Psoas muscle (tissue), 8 donors: Measurements from ENCODE around the gene BTG4. TPM values are rescaled to one million over a fixed set of nuclear protein-coding genes. Genes with fewer than 3 reads are reported as not detected.

ENCODE experiments used
- ATAC-seq, 4 donors: fragments of 200-7000 bp; cut with Tn5 transposase; one replicate each; pipeline ENCODE4 v1.9.1; 2020; ENCODE audit warnings: moderate library complexity in 3 of 4, mild to moderate bottlenecking in 2 of 4
- DNase-seq, 2 donors: peaks; one replicate each; pipeline ENCODE4 v3.0.0-alpha.2; 2020
- H3K27ac ChIP-seq: fragments of 200-600 bp; one replicate; pipeline ENCODE4 v1.8.0; 2022
- H3K27me3 ChIP-seq, 3 donors: fragments of 200-600 bp in 1 of 3; one replicate each; pipeline versions ENCODE4 v1.6.1 to v1.8.0; 2013 to 2022; ENCODE audit warnings: low read length in 2 of 3, mild to moderate bottlenecking in 2 of 3, moderate library complexity in 1 of 3; ENCODE audit not compliant: insufficient read depth in 3 of 3
- H3K36me3 ChIP-seq, 2 donors: fragments of 200-600 bp in 1 of 2; one replicate each; pipeline versions ENCODE4 v1.6.1 to v1.8.0; 2013 to 2022; ENCODE audit warnings: low read depth in 1 of 2, mild to moderate bottlenecking in 1 of 2, moderate library complexity in 1 of 2; ENCODE audit not compliant: insufficient read depth in 1 of 2
- H3K4me1 ChIP-seq: fragments of 200-600 bp; one replicate; pipeline ENCODE4 v1.8.0; 2022
- H3K4me3 ChIP-seq: fragments of 200-600 bp; one replicate; pipeline ENCODE4 v1.8.0; 2022; ENCODE audit warnings: mild to moderate bottlenecking
- H3K9me3 ChIP-seq: fragments of 200-600 bp; one replicate; pipeline ENCODE4 v1.8.0; 2022
- WGBS, 3 donors: extraction: QIAGEN DNeasy Blood & Tissue Kit; methylation state at CpG; one replicate each; pipeline versions ENCODE4 v1.1.6 to v1.1.7; 2013; 5-methylcytosine and 5-hydroxymethylcytosine counted together
- intact Hi-C, 2 donors: fragments of 100-400 bp; cut with DNase I; formaldehyde crosslinking; loops; one replicate each; pipeline versions ENCODE4 v1.11.0 to v1.14.2; 2022
- polyA plus RNA-seq, 3 donors: library from polyadenylated mRNA; stranded (reverse); fragments of 200-250 nt; gene quantifications; one replicate each; pipeline ENCODE4 v1.2.3, GENCODE V29; 2013
- total RNA-seq, 4 donors: library from RNA; stranded (reverse); fragmentation: NEBNext Ultra II Directional in 2 of 4; extraction: Animal tissue kit (Norgen Biotek cat#: 25700) in 2 of 4; gene quantifications; one replicate each; pipeline versions ENCODE4 v1.2.1 to v1.2.4, GENCODE V29; 2021 to 2023
- TF ChIP-seq, protein P1 (sequence below): fragments of 200-600 bp; IDR thresholded peaks from one replicate; pipeline ENCODE4 v1.8.0; 2022; ENCODE audit warnings: antibody characterized with exemption
- donor health status: healthy with polysubstance abuse.
- donor health status: DM: no; HTN: no; CAD: no; lungs with moderate emphysema.
- donor health status: Bipolar disorder and iron deficiency.
- donor health status: healthy.
- donor health status: DM: yes; HTN: yes; CAD: no.
- donor health status: DM: no; HTN: no; CAD: no.
- donor health status: DM: no; HTN: no; CAD: no.
- donor health status: DM: yes; HTN: yes; CAD: no.

Gene BTG4
- total and polyA plus RNA-seq, 7 donors, result not detected

DNA sequence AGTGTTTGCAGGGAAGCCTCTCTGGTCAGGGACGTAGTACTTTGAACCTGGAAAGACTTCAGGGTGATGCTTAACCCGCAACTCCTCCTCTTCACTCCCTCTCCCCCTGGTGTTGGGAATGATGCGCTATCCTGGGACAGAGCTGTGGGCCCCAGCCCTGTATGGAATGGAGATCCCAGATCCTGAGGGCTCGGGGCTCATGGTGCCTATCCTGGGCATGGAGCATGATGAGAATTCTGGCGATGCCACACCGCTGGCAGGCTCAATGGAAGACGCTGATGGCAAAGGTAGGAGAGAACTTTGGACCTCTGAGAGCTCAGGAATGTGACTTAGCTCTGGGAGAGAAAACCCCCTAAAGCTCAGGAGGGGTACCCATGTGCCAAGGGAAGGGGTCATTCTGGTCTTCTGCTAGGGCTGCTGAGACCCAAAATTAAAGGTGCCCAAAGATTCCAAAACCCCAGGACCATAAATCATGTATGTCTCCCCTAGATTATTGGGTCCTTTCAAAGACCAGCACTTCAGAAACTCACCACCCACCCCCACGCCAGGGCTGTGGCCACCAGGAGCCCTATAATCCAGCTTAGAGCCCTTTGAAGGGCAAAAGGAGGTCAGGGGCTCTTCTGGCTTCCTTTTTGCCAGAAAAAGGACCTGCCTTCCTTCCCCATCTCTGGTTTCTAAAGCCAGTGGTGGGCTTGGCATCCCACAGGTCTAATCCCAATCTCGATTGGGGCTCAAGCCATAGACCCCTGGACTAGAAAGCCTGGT is 52.5 kb downstream of the BTG4 start:
- DNase-seq, result no peak
- no peak for ATAC-seq
- H3K9me3 ChIP-seq, result no peaks in the 10 kb centered on the region
- H3K36me3 ChIP-seq, result no peaks in the 10 kb centered on the region
- 81 to 90% (median 88%) methylated on average over 9 of the region's 9 CpGs for WGBS, 3 donors
- H3K27ac ChIP-seq, result no peak overlapping the region
- H3K4me1 ChIP-seq, result no peaks in the 10 kb centered on the region
- TF ChIP-seq, protein P1, sequence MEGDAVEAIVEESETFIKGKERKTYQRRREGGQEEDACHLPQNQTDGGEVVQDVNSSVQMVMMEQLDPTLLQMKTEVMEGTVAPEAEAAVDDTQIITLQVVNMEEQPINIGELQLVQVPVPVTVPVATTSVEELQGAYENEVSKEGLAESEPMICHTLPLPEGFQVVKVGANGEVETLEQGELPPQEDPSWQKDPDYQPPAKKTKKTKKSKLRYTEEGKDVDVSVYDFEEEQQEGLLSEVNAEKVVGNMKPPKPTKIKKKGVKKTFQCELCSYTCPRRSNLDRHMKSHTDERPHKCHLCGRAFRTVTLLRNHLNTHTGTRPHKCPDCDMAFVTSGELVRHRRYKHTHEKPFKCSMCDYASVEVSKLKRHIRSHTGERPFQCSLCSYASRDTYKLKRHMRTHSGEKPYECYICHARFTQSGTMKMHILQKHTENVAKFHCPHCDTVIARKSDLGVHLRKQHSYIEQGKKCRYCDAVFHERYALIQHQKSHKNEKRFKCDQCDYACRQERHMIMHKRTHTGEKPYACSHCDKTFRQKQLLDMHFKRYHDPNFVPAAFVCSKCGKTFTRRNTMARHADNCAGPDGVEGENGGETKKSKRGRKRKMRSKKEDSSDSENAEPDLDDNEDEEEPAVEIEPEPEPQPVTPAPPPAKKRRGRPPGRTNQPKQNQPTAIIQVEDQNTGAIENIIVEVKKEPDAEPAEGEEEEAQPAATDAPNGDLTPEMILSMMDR, result no peak
- no peak overlapping the region for H3K4me3 ChIP-seq
- H3K27me3 ChIP-seq, result no peaks in the 10 kb centered on the region
- intact Hi-C loops, result no loop called here

DNA sequence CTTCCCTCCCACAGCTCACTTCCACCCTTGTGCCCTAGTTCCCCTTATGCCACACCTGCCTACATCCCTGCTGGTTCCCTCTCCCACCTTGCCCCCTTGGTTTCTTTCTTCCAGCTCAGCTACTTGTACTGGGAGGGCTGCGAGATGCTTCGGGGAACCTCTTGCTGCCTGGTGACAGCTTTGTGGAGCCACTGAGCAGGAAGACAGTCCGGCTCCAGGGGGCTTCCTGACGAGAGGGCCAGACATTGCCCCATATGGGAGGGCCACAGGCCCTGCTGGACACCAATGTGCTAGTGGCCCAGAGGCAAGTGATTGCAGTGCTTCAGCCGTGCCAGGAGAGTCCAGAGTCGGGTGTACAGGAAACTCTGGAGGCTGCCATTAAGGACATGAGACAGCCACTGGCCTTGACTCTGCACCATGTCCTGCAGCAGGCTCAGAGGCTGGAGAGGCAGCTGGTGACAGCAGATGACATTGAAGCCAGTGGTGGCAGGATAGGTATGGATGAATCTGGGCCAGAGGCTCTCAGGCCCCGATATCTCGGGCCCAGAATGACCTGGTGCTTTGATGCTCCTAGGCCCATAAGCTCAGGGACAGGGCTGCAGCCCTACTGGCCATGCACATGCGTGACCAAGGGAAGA is 54.3 kb downstream of the BTG4 start:
- no peak for ATAC-seq
- intact Hi-C loops, result no loop called here
- no peaks in the 10 kb centered on the region for H3K27me3 ChIP-seq
- DNase-seq, result no peak
- no peak overlapping the region for H3K27ac ChIP-seq
- H3K4me3 ChIP-seq, result no peak overlapping the region
- no peaks in the 10 kb centered on the region for H3K9me3 ChIP-seq
- no peaks in the 10 kb centered on the region for H3K36me3 ChIP-seq
- WGBS, 3 donors, result 83 to 89% (median 85%) methylated on average over 9 of the region's 9 CpGs
- TF ChIP-seq, protein P1, result no peak
- no peaks in the 10 kb centered on the region for H3K4me1 ChIP-seq

DNA sequence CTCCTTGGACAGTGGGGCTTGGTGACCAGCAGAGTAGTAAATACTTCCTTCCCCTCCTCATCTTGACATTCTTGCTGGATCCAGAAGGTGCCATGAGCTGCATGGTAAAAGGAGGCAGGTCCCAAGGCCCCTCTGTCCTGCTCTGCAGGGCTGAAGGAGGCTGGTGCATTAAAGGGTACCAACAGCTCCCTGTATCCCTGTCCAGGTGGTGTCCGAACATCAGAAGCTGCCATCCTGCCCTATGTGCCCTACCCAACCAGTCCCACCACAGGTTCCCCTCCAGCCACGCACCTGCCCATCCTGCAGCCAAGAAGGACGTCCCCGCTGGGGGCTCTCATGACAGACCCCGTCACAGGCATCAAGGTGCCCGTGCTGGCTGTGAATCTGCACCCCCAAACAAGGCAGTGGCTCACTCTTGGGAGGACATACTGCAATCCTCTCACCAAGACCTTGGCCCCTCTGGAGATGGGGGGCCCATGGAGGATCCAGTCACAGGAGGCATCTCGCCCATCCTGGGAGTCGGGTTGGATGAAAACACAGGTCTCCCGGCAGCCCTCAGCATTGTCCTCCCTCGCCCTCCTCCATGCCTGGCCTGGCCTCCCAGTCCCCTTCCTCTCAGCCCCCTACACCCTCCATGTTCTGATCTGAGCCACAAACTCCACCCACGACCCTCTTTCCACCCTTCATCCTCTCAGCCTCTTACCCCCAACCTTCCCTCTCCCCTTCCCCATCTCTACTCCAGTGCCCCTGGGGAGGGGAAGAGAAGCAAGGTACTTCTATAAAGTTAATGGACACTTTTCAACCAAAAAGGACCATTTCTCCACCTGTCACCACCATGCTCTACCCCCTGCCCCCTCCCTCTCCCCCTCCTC is 55.1 kb downstream of the BTG4 start:
- H3K27me3 ChIP-seq, result no peaks in the 10 kb centered on the region
- H3K27ac ChIP-seq, result no peak overlapping the region
- 86 to 92% (median 91%) methylated on average over 11 of the region's 11 CpGs for WGBS, 3 donors
- H3K36me3 ChIP-seq, result no peaks in the 10 kb centered on the region
- TF ChIP-seq, protein P1, result no peak
- no peak for ATAC-seq
- H3K9me3 ChIP-seq, result no peaks in the 10 kb centered on the region
- intact Hi-C loops, result no loop called here
- no peak for DNase-seq
- H3K4me3 ChIP-seq, result no peak overlapping the region
- no peaks in the 10 kb centered on the region for H3K4me1 ChIP-seq

DNA sequence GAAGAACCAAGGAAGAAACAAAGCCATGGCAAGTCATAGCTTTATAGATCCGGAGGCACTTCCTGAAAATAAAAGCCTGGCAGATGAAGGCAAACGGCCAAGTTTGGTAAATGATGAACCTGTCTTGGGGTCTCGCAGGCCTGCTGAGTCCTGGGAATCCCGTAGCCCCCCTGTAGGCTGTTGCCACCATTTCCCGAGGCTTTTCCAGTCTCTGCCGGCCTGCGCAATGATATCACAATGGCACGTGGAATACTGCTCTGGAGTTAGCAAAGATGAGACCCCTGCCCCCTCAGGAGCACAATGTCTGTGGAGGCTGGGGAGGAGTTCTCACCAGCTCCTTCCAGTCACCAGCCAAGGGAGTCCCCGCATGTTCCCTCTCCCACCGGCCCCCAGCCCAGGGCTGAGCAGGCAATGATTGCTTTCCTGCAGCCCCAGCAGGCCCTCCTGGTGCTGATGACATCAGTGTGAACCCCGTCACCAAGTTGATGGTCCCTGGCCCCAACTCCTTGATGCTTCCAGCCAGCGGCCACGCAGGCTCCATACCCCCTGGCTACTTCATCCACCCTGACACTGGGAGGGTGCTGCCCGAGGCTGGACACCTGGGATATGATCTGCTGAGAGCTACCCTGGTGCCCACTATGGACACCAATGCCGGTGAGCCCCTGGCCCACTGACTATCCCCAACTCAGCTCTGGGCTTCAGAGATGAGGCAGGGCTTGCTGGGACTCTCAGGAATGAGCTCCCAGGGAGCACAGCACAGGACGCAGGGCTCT is 55.9 kb downstream of the BTG4 start:
- no peak overlapping the region for H3K4me3 ChIP-seq
- no peaks in the 10 kb centered on the region for H3K9me3 ChIP-seq
- no peaks in the 10 kb centered on the region for H3K4me1 ChIP-seq
- no peaks in the 10 kb centered on the region for H3K27me3 ChIP-seq
- TF ChIP-seq, protein P1, result no peak
- intact Hi-C loops, result no loop called here
- WGBS, 3 donors, result 89 to 91% (median 91%) methylated on average over 16 of the region's 16 CpGs
- DNase-seq (no peak), ATAC-seq (no peak)
- no peak overlapping the region for H3K27ac ChIP-seq
- no peaks in the 10 kb centered on the region for H3K36me3 ChIP-seq
